T-helper 2 cell (primary cell): ENCODE measurements around the gene SMYD2.
A peak's percentile ranks its signal among the peaks of the same experiment; 100 is the strongest.

Experiments used
- DNase-seq, 5 experiments: peaks; one replicate each; pipeline versions ENCODE4 v3.0.0 to v3.0.0-alpha.2; 2012 to 2022

The SMYD2 gene

DNA sequence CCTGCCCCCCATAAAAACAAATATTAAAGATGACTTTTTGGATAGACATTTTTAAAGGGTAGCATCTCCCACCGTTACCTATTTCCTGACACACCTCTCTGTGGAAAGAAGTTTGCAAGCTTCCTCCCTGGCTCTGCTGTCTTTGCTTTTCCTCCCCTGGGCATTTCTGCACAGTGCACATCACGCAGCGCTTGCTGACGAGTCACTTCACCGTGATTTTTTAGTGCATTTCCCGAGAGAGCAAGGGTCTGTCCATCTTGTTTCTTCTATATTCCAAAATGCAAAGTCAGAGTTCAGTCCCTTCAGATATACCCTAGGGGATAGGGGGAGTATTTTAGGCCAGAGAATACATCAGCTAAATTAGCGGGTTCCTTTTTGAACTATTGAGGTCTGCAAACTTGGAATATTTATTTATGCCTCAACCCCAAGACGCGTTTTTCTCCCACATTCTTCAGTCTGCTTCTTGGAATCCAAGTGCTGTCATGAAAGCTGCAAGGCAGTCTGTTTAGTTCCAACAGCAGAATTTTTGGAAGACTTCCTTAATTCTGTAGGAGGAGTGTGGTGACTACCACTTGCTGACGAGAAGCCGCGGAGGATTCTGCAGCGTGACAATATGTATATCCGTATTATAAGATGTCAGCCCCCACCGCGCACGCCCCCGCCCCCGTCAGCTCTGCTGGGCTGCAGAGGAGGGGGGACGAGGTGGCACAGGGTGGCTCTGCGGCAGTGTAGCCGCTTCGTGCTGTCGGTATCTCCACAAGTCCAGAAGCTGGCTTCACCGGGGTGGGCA lies 22.4 kb downstream of the SMYD2 start:
- no peak for DNase-seq

- DNase-seq: no peak
Observed at GRCh38 chr1:214305164-214305751, 24.3 kb downstream of the SMYD2 start.

DNA sequence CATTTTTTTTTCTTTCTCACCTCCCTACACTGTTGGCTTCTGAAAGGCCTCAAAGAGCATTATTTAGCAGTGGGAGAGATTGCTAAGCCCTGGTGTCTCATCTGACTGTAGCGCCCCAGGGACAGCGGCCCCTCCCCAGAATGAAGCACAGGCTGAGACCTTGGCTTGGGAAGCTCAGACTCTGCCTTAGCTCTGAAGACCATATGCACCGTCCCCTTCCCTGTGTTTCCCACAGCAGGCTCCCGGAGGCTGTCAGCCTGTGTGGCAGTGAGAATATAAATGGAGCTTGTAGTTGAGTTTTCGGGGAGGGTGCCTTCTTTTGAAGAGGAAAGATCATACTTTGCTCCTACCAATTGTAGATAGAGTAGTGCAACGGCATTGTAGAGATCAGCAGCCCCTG lies 25.3 kb downstream of the SMYD2 start:
- DNase-seq: no peak

DNA sequence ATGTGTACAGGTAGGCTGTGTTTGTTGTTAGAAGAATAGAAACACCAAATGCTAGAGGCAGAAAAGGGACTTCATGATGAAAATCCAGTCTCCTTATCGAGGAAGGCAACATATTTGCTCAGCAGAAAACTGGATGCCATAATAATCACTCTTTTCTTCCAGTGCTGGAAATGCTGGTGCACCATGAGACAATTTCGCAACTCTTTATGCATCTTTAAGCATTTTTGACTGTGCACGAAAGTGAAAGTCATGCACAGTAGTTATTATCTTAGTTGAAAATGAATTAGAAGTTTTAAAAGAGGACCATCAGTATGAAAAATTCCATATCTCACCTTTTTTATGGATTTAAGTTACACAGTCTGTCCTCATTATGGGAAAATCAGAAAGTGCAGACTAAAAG lies 29.1 kb downstream of the SMYD2 start:
- peak in 1 of 5 experiments; percentile 61 for DNase-seq

DNA sequence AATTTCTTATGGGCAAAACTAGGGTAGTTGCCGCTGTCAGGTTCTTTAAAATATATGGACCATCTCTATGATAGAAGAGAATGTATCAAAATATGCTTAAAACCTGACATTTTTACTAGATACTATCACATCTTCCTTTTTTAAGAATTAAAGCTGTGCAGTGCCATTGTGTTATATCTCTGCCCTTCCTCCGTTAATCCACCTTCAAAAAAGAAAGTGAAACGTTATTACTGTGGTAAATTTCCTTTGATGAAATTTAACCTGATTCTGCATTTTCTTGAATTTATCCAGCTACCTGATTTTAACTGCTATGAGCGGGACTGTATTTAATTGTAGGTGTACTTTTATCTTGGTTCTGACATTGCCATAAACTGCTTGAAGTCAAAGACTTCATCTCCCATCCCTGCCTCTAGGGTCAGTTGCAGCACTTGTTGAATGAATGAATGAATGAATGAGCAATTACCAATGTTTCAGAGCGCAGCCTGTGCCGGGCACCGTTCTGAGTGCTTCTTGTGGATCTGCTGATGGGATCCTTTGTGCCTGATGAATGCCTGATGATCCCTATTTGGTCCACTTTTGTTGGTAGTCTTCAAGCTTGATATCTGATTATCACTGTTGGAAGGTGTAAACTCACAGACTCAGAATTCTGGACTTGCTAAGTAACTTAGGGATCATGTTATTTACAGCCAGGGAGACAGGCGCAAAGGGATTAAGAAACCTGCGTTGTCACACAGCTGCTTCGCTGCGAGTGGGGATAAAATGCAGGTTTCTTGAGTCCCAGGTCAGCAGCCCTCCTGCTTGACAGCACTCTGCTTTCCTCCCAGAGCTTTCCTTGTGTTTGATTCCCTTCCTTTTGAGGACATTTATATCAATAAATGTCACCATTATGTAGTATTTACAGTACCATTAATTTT lies 30.1 kb downstream of the SMYD2 start:
- DNase-seq: peak in 1 of 5 experiments; percentile 31

- no peak for DNase-seq
Observed at GRCh38 chr1:214312530-214313051, 31.6 kb downstream of the SMYD2 start.

- no peak for DNase-seq
Observed at GRCh38 chr1:214314178-214314843, 33.4 kb downstream of the SMYD2 start.

DNA sequence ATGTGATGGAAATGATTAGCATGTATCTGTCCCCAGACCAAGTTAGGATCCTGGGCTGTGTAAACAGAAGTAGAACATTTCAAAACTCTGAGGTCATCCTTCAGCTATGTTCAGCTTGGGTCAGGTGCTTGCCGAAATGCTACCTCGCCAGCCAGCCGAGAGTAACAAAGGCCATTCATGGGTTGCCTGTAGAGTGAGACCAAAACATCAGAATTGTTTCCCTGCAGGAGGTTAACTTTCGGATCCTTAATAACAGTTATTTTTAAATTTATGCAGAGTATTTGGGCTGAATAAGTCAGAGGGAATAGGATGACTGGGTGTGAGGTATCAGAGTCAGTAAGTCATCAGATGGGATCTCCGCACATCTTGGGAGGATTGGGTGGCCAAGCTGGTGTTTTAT lies 35.6 kb downstream of the SMYD2 start:
- no peak for DNase-seq

- no peak for DNase-seq
Observed at GRCh38 chr1:214317300-214317699, 36.3 kb downstream of the SMYD2 start.

DNA sequence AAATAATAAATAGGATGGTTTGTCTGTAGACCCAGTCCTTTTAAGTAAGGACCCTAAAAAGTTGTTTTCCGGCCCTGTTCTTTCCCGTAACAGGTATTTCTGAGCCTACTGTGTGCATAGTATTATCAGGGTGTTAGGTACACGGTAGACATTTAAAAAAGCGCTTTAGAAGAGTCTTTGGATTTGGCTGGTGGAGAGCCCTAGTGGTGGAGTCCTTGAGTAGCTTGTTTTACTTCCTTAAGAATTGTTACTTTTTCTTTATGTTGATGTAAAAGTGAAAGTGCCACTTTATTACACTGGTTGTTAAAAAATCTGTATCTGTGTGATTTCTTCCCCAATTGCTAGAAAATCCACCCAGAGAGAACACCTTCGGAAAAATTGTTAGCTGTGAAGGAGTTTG lies 36.8 kb downstream of the SMYD2 start:
- no peak for DNase-seq

GRCh38 chr1:214318356-214318755 lies 37.4 kb downstream of the SMYD2 start:
- DNase-seq: no peak

GRCh38 chr1:214318956-214319736 lies 38.2 kb downstream of the SMYD2 start:
- no peak for DNase-seq

GRCh38 chr1:214319938-214320337 lies 39.0 kb downstream of the SMYD2 start:
- DNase-seq: no peak

DNA sequence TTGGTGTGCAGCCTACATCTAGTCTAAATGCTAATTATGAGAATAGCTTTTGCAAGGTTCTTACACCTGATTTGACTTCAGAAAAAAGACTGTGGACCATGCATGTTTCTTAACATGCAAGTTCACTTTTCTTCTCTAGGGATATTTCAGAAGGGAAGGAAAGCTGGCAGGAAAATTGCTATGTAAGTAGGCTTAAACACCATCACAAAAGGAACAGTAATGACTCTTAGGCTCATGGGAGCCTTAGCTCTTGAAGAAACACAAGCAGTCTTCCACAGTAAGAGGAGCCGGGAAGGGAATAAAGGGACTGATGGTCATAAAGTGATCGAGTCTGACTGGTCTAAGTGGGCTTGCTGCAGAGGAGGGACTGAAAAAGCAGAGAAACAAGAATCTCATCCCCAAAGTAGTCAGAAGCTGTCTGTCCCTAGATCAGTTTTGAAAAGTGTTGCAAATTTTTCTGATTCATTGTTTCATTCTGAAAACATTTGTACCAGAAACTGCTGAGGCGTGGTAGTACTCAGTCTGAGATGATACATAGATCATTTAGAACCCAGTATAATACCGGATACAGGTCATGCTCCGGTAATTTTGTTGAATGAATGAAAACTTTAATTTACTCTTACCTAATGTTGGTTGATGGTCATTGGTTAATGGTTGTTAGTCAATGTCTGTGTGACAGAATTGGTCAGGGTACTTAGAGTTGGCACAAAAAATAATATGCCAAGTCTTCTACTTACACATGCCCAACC lies 40.9 kb downstream of the SMYD2 start:
- DNase-seq: no peak

DNA sequence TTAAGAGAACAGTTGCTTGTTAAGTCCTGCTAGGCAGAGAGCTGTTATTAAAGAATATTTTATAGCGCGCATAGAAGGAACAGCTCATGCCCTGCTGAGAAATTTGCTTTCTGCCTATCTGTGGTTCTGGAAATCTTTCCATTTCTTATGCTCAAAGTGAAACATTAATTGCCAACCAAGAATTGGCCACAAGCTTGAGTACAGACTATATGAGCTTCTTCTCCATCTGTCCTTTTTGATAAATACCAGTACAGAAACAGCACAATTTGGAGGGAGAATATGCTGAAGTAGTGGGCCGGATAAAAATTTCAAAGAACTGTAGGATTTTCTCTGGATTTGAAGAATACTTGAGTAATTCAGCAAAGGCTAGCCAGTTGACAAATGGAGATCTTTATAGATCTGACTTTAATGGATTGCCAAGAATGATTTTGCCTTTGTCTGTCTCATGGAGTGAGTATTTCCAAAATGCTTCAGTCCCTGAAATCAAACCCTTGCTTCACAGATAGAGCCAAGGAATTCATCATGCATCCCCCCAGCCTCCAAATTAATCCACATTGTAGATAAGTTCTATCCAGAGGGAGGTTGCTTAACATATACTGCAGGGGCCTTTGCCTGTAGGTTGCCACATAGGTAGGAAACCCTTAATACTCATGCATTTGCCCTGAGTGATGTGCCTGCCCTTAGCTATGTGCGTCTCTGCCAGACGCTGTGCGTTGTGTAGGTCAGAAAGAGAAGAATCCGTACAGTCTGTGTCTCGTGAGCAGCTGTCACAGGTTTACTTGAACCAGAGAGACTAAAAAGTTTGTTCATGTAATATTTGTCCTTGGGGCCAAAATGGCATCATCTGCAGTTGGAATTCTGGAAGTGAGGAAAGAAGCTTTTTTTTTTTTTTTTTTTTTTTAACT lies 44.2 kb downstream of the SMYD2 start:
- no peak for DNase-seq

GRCh38 chr1:214326406-214326805 lies 45.4 kb downstream of the SMYD2 start:
- no peak for DNase-seq

- DNase-seq: no peak
Observed at GRCh38 chr1:214327514-214327913, 46.6 kb downstream of the SMYD2 start.

DNA sequence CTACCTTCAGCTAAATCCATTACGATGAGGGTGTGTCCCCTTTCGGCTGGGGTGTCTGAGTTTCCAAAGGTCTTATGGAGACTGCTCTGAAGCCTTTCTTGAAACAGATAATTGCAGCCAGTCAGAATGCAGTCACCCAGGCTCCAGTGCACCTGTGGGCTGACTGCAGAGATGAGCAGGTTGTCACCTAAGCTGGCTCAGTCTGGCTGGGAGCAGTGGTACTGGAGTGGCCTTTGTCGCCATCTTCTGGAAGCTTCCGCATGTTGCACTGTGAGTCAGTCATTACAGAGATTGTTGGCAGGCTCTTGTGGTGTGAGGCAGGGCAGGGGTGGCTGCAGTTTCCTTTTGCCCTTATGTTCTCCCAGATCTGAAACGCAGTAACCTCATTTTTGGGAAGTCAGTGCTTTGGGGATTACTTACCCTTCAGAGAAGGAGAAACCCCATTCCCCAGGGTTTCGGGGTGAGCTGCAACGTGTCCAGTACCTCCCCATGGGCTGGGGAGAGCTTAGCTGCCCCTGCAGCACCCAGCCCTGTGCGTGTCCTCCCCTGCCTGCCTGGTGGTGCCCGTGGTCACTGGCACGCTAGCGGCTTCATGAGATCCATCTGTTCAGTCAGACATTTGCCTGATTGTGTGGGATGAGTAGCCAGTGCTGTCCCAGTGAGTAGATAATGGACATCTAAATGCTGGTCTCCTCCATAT lies 48.0 kb downstream of the SMYD2 start:
- DNase-seq: peak; percentile 45 to 80 (median 61)
